A549 treated with ZK216348 at 1 μM for 4 hours (cell line): ENCODE data around the gene RAB37. TPM values are rescaled to one million over a fixed set of nuclear protein-coding genes. Genes with fewer than 3 reads are reported as not detected.

Experiments
- total RNA-seq: library from RNA; stranded (reverse); fragments of 200-300 nt; extraction: Qiagen RNA extraction; gene quantifications from 5 replicates; pipeline ENCODE4 v1.2.3, GENCODE V29; 2022; ENCODE audit warnings: low read depth

The RAB37 gene
- 1.0 to 2.1 TPM (median 1.3 TPM) in 5 replicates for total RNA-seq

GRCh38 chr17:74736513-74737298, at the start of gene RAB37:
TSS of gene RAB37 (plus strand) at chr17:74737256. CDS start at chr17:74737273, 17 bp downstream.

GRCh38 chr17:74712756-74713155, 24.3 kb upstream of the RAB37 start, which contains the start of gene CD300LF:
TSS of gene CD300LF (minus strand) at chr17:74712923. CDS start at chr17:74712866, 57 bp downstream.

GRCh38 chr17:74748529-74749278, 11.6 kb downstream of the RAB37 start, which contains the start of gene NHERF1:
TSS of gene NHERF1 (plus strand) at chr17:74748628. CDS start at chr17:74748847, 219 bp downstream.

GRCh38 chr17:74776044-74776962, 39.2 kb downstream of the RAB37 start, which contains the start of gene NAT9:
TSS of gene NAT9 (minus strand) at chr17:74776345. CDS start at chr17:74775698, 647 bp downstream.

Other genes starting within 250 kb of the RAB37 start
- 0.11 TPM in 1 of 5 replicates, not detected in the others for gene CD300LB, start 205.8 kb upstream of the RAB37 start, total RNA-seq
- 0.13 to 0.38 TPM (median 0.23 TPM) in 4 of 5 replicates, not detected in the other for gene CD300C, start 191.1 kb upstream of the RAB37 start, total RNA-seq
- 0.67 to 1.1 TPM (median 0.93 TPM) in 3 of 5 replicates, not detected in the others for gene CD300H, start 169.7 kb upstream of the RAB37 start, total RNA-seq
- gene CD300LD, start 145.0 kb upstream of the RAB37 start, total RNA-seq: not detected in 5 replicates
- gene CD300E, start 113.5 kb upstream of the RAB37 start, total RNA-seq: not detected in 5 replicates
- not detected in 5 replicates for gene CD300LF, start 24.3 kb upstream of the RAB37 start, total RNA-seq
- 28.8 to 52.1 TPM (median 45.9 TPM) in 5 replicates for gene NHERF1, start 11.4 kb downstream of the RAB37 start, total RNA-seq
- gene NAT9, start 39.1 kb downstream of the RAB37 start, total RNA-seq: 46.7 to 59.5 TPM (median 57.8 TPM) in 5 replicates
- 0.21 to 0.52 TPM (median 0.27 TPM) in 5 replicates for gene GRIN2C, start 122.6 kb downstream of the RAB37 start, total RNA-seq
- gene FDXR, start 135.7 kb downstream of the RAB37 start, total RNA-seq: 33.6 to 70.0 TPM (median 67.8 TPM) in 5 replicates
- not detected in 5 replicates for gene FADS6, start 156.4 kb downstream of the RAB37 start, total RNA-seq
- gene USH1G, start 186.0 kb downstream of the RAB37 start, total RNA-seq: 0.08 to 0.18 TPM (median 0.12 TPM) in 4 of 5 replicates, not detected in the other
- 0.06 to 0.14 TPM in 2 of 5 replicates, not detected in the others for gene OTOP2, start 187.0 kb downstream of the RAB37 start, total RNA-seq
- not detected in 5 replicates for gene OTOP3, start 198.6 kb downstream of the RAB37 start, total RNA-seq
- gene HID1, start 235.5 kb downstream of the RAB37 start, total RNA-seq: 7.1 to 12.7 TPM (median 11.0 TPM) in 5 replicates